Caki2 (cell line): Measurements from ENCODE around the gene COL13A1. TPM values are rescaled to one million over a fixed set of nuclear protein-coding genes. Genes with fewer than 3 reads are reported as not detected.

Experiments
- DNase-seq: peaks from one replicate; pipeline ENCODE4 v3.0.0-alpha.2; 2015; ENCODE audit warnings: low read depth
- in situ Hi-C: cut with HindIII; loops from 2 replicates; pipeline ENCODE4 v1.10.0; 2016; ENCODE audit warnings: low sequenced_read_pairs, low pct_unique_long_range_greater_than_20kb, mixed read lengths
- total RNA-seq: library from RNA; depleted of rRNA; stranded (reverse); fragments of >200 nt; shearing (Covaris generic); gene quantifications from 2 replicates; pipeline ENCODE4 v1.2.3, GENCODE V29; 2014; ENCODE audit warnings: low replicate concordance; rRNA removed

Gene COL13A1
- total RNA-seq, 1 experiment from 2014 or later, result not detected

- DNase-seq, result no peak
- in situ Hi-C loops, result no loop called here
Observed at GRCh38 chr10:69991151-69991550, 189.4 kb downstream of the COL13A1 start.

GRCh38 chr10:69994262-69994661 is 192.6 kb downstream of the COL13A1 start:
- peak; percentile 61 for DNase-seq
- in situ Hi-C loops, result no loop called here

DNA sequence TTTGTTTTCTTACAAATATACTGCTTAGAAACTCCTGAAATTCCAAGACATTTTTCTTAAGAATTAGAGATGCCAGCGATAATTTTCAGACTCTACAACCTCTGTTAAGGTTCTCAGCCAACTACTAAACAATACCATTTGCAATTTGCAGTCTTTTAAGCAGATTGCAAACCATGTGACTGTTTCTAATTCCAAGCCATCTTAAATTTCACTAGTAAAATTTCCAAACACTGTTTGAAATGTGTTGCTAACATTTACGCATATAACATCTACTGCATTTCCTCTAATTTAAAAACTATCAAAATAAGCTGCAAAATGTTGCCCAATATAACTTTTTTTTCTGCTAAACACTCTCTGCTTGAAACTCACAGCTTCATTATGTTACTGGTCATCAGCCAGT is 194.9 kb downstream of the COL13A1 start:
- in situ Hi-C loops, result no loop called here
- no peak for DNase-seq

DNA sequence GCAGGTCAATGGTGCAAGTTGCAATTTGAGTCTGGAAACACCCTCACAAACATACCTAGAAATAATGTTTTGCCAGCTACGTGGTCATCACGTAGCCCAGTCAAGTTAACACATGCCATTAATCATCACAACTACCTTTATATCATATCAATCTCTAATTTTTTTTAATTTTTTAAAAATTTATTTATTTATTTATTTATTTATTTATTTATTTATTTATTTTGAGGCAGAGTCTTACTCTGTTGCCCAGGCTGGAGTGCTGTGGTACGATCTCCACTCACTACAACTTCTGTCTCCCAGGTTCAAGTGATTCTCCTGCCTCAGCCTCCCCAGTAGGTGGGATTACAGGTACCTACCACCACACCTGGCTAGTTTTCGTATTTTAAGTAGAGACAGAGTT is 198.6 kb downstream of the COL13A1 start:
- in situ Hi-C loops, result no loop called here
- DNase-seq, result no peak

GRCh38 chr10:70007116-70007820 is 205.6 kb downstream of the COL13A1 start:
- no peak for DNase-seq
- in situ Hi-C loops, result no loop called here

Other genes starting within 250 kb of the COL13A1 start
- gene NEUROG3, start 228.5 kb upstream of the COL13A1 start, total RNA-seq, result not detected in 2 replicates
- gene FAM241B, start 171.7 kb upstream of the COL13A1 start, total RNA-seq, result 14.2 and 21.6 TPM in 2 replicates